Endothelial cell of umbilical vein (primary cell): ENCODE data around the gene SERPINA9. TPM values are rescaled to one million over a fixed set of nuclear protein-coding genes. Genes with fewer than 3 reads are reported as not detected.

Experiments
- BruUV-seq: library from RNA; stranded (reverse); fragments of 400-500 nt; replicated peaks from 2 replicates; lab custom pipeline; 2021; lab: Mats Ljungman, UMichigan
- CTCF ChIA-PET: fragments of 300-600, 350-600 bp; sonication (Branson Sonifier 250); formaldehyde crosslinking; loops from one replicate; lab custom pipeline; 2021; ENCODE audit warnings: antibody characterized with exemption, inconsistent platforms; lab: Charles Lee
- POLR2A ChIA-PET: fragments of 300-600, 350-600 bp; sonication (Branson Sonifier 250); formaldehyde crosslinking; loops from one replicate; lab custom pipeline; 2021; ENCODE audit warnings: antibody characterized with exemption, inconsistent platforms; lab: Charles Lee
- DNase-seq: peaks from one replicate; pipeline ENCODE4 v3.0.0-alpha.2; 2011; ENCODE audit warnings: low read depth, low spot score
- FAIRE-seq: peaks from 2 replicates; lab custom pipeline; 2011; peaks lifted over from hg19 to GRCh38; lab: Jason Lieb, UNC
- H2AFZ ChIP-seq: 2 replicates; pipeline ENCODE4 v1.6.0; 2012; ENCODE audit warnings: low read depth, low read length, control low read depth, inconsistent platforms
- H3K27ac ChIP-seq: 2 replicates; pipeline ENCODE4 v1.5.1; 2011; ENCODE audit warnings: low read depth, mild to moderate bottlenecking, control low read depth, low read length, moderate library complexity; ENCODE audit not compliant: insufficient read depth
- H3K27me3 ChIP-seq, 2 experiments: 2 replicates each; pipeline versions ENCODE4 v1.6.0 to v1.6.1; 2011; ENCODE audit warnings: low read length in 2 of 2, mixed read lengths in 1 of 2; ENCODE audit not compliant: control insufficient read depth in 2 of 2, insufficient read depth in 2 of 2
- H3K36me3 ChIP-seq, 2 experiments: 2 replicates in 1 of 2; 3 replicates in 1 of 2; pipeline ENCODE4 v1.5.1; 2011; ENCODE audit warnings: low read length in 2 of 2, mild to moderate bottlenecking in 1 of 2, moderate library complexity in 1 of 2; ENCODE audit not compliant: control insufficient read depth in 2 of 2, insufficient read depth in 2 of 2; ENCODE audit errors: extremely low read depth in 1 of 2
- H3K4me1 ChIP-seq: 3 replicates; pipeline ENCODE4 v1.5.1; 2011; ENCODE audit warnings: mild to moderate bottlenecking, low read length; ENCODE audit not compliant: control insufficient read depth, insufficient read depth; ENCODE audit errors: extremely low read depth
- H3K4me2 ChIP-seq: 2 replicates; pipeline ENCODE4 v1.6.1; 2011; ENCODE audit warnings: low read length, control low read depth, mixed read lengths; ENCODE audit not compliant: insufficient read depth
- H3K4me3 ChIP-seq, 3 experiments: fragments of 200-600 bp in 1 of 3; sonication (generic), shearing (Covaris generic) in 1 of 3; replicated peaks in 1 of 3; 2 replicates each; pipeline ENCODE4 v1.5.1; 2011 to 2016; ENCODE audit warnings: control low read depth in 3 of 3, low read length in 3 of 3, mild to moderate bottlenecking in 2 of 3, inconsistent platforms in 1 of 3, low read depth in 1 of 3, moderate library complexity in 1 of 3; ENCODE audit not compliant: insufficient read depth in 1 of 3
- H3K79me2 ChIP-seq: 2 replicates; pipeline ENCODE4 v1.6.0; 2012; ENCODE audit warnings: low read length, inconsistent platforms; ENCODE audit not compliant: control insufficient read depth, insufficient read depth
- H3K9ac ChIP-seq: replicated peaks from 2 replicates; pipeline ENCODE3; 2011; ENCODE audit warnings: low read length, control low read depth; ENCODE audit not compliant: insufficient read depth; ENCODE audit errors: extremely low read depth
- H3K9me1 ChIP-seq: replicated peaks from 3 replicates; pipeline ENCODE4 v1.6.0; 2011; ENCODE audit warnings: mild to moderate bottlenecking, low read length; ENCODE audit not compliant: control insufficient read depth, insufficient read depth; ENCODE audit errors: extremely low read depth
- H3K9me3 ChIP-seq: replicated peaks from 2 replicates; pipeline ENCODE4 v1.5.1; 2012; ENCODE audit warnings: low read length, inconsistent platforms; ENCODE audit not compliant: control insufficient read depth, insufficient read depth
- H4K20me1 ChIP-seq: replicated peaks from 2 replicates; pipeline ENCODE3; 2011; ENCODE audit warnings: mild to moderate bottlenecking, low read length; ENCODE audit not compliant: control insufficient read depth, insufficient read depth; ENCODE audit errors: extremely low read depth
- EZH2 ChIP-seq: IDR thresholded peaks from 2 replicates; pipeline ENCODE4 v1.6.1; 2012; ENCODE audit warnings: borderline replicate concordance, low read depth, mild to moderate bottlenecking, moderate library complexity, low read length, inconsistent platforms; ENCODE audit not compliant: severe bottlenecking
- FOS ChIP-seq: IDR thresholded peaks from 2 replicates; pipeline ENCODE4 v1.6.1; 2011; ENCODE audit warnings: mild to moderate bottlenecking, low read length, moderate library complexity, borderline replicate concordance; ENCODE audit not compliant: insufficient read depth
- GATA2 ChIP-seq: IDR thresholded peaks from 2 replicates; pipeline ENCODE4 v1.7.0; 2011; ENCODE audit warnings: low read depth, mild to moderate bottlenecking, moderate library complexity, mixed read lengths, low read length; ENCODE audit not compliant: insufficient read length, insufficient read depth
- JUN ChIP-seq: IDR thresholded peaks from 2 replicates; pipeline ENCODE4 v1.6.1; 2011; ENCODE audit warnings: borderline replicate concordance, low read depth; ENCODE audit not compliant: insufficient read length, insufficient read depth
- MYC ChIP-seq: IDR thresholded peaks from one replicate; pipeline ENCODE4 v1.6.1; 2011; ENCODE audit warnings: mild to moderate bottlenecking, low read depth, low read length
- POLR2A ChIP-seq: IDR thresholded peaks from 2 replicates; pipeline ENCODE4 v1.6.1; 2012; ENCODE audit warnings: low read depth, mild to moderate bottlenecking, control low read depth, low read length
- POLR2AphosphoS5 ChIP-seq: IDR thresholded peaks from 2 replicates; pipeline ENCODE4 v1.6.1; 2012; ENCODE audit warnings: low read depth, mild to moderate bottlenecking, control low read depth, low read length, moderate library complexity; ENCODE audit not compliant: insufficient read depth
- dilution Hi-C: fragments of 300-500 bp; cut with MboI; formaldehyde crosslinking; loops from one replicate; pipeline ENCODE4 v1.15.0; 2019; ENCODE audit warnings: low sequenced_read_pairs; ENCODE audit not compliant: extremely low pct_ligation_motif_present
- intact Hi-C: fragments of 100-400 bp; cut with micrococcal nuclease; formaldehyde crosslinking; loops from one replicate; pipeline ENCODE4 v1.10.0; 2022
- polyA plus RNA-seq, 4 experiments: library from polyadenylated mRNA; depleted of rRNA in 3 of 4; stranded (reverse) in 3 of 4; unstranded in 1 of 4; fragments of >200 nt; gene quantifications; 2 replicates each; pipeline versions ENCODE4 v1.2.1 to v1.2.3, GENCODE V29; 2011 to 2012; ENCODE audit warnings: missing spikeins in 1 of 4
- total RNA-seq: library from RNA; stranded (reverse); gene quantifications from 2 replicates; pipeline ENCODE4 v1.2.3, GENCODE V29; 2021
- TF ChIP-seq, protein P1 (sequence below), 2 donors: IDR thresholded peaks; 1 replicate in 1 of 2; 2 replicates in 1 of 2; pipeline ENCODE4 v1.5.1; 2011; ENCODE audit warnings: low read length in 2 of 2, mild to moderate bottlenecking in 2 of 2, moderate library complexity in 2 of 2, control low read depth in 1 of 2, inconsistent platforms in 1 of 2, low read depth in 1 of 2; ENCODE audit not compliant: insufficient read depth in 1 of 2; ENCODE audit errors: extremely low read depth in 1 of 2
- TF ChIP-seq, protein P2 (sequence below): IDR thresholded peaks from 2 replicates; pipeline ENCODE4 v1.6.1; 2011; ENCODE audit not compliant: insufficient read depth, insufficient read length

The SERPINA9 gene
- total and polyA plus RNA-seq, 2 donors (not counting 3 experiments of a cell fraction or from before 2014, with no cell fraction given), result not detected

DNA sequence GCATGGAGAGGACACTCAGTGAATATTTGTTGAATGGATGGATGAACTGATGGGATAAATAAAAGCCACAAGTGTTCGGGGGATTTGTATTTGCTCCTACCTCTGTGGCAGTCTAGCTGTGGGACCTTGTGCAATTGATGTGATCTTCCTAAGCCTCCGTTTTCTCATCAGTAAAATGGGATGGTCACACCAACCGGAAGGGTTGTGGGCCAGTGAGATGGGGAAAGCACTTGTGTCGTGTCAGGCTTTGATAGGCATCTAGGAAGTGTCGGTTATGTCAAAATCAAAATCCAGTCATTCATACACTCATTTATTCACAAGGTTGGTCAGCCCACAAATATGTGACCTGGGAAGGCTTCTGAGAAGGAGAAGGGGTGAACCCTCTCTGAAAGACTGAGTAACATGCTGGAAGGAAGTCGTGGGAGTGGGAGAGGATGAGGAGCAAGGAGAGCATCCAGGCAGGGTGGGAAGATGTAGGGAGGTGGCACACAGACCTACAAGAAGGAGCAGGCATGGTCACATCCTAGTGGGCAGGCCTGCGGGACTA, 7.8 kb upstream of the SERPINA9 start:
- Histone ChIP-seq H3K79me2 (no peaks in the 10 kb centered on the region), H3K4me2 (no peak overlapping the region), H3K9me3 (no peaks in the 10 kb centered on the region), H3K9me1 (no peaks in the 10 kb centered on the region), H3K4me1 (no peaks in the 10 kb centered on the region), H2AFZ (no peak overlapping the region), H3K9ac (no peak overlapping the region), H3K27ac (no peak overlapping the region), H3K4me3 (no peak overlapping the region), H4K20me1 (no peaks in the 10 kb centered on the region), H3K36me3 (no peaks in the 10 kb centered on the region), H3K27me3 (no peaks in the 10 kb centered on the region)
- POLR2A ChIA-PET, result no interaction called here
- TF ChIP-seq MYC (no peak), FOS (no peak), POLR2AphosphoS5 (no peak), POLR2A (no peak), JUN (no peak), GATA2 (no peak), EZH2 (no peak)
- TF ChIP-seq, protein P1, sequence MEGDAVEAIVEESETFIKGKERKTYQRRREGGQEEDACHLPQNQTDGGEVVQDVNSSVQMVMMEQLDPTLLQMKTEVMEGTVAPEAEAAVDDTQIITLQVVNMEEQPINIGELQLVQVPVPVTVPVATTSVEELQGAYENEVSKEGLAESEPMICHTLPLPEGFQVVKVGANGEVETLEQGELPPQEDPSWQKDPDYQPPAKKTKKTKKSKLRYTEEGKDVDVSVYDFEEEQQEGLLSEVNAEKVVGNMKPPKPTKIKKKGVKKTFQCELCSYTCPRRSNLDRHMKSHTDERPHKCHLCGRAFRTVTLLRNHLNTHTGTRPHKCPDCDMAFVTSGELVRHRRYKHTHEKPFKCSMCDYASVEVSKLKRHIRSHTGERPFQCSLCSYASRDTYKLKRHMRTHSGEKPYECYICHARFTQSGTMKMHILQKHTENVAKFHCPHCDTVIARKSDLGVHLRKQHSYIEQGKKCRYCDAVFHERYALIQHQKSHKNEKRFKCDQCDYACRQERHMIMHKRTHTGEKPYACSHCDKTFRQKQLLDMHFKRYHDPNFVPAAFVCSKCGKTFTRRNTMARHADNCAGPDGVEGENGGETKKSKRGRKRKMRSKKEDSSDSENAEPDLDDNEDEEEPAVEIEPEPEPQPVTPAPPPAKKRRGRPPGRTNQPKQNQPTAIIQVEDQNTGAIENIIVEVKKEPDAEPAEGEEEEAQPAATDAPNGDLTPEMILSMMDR (IDR thresholded peaks at IDR 0.05; ENCODE audit: extremely low read depth in 1 of 2, insufficient read depth in 1 of 2, low read depth in 1 of 2, low read length in 2 of 2), result no peak
- TF ChIP-seq, protein P2, sequence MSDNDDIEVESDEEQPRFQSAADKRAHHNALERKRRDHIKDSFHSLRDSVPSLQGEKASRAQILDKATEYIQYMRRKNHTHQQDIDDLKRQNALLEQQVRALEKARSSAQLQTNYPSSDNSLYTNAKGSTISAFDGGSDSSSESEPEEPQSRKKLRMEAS, result no peak
- intact Hi-C loops, result no loop called here
- no peak for FAIRE-seq
- CTCF ChIA-PET, result interaction anchor here (3.1 kb wide), 1 partner anchor 50 kb away, joined by 35 read pairs; no protein-coding TSS in a partner anchor
- no TSS peak for BruUV-seq
- DNase-seq, result no peak
- dilution Hi-C loops, result no loop called here
